ENCODE results near the gene MMP10.

The MMP10 gene

DNA sequence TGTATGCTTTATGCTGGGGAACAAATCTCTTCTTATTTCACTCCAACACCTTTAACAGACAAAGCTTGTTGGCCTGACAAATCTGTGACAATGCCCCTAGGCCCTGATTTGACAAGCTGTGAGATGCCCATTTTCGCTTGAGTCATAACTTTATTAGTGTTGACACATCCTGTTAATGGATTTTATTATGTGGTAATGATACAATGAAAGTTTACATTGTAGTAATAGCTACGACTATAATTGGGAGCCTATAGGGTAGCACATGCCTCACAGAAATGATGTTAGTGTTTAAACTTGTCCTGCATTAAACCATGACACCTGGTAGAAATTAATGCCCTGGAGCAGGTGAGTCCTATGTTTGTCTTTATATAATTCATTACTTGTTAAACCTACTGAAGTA is 3.3 kb upstream of the MMP10 start:
- H3K4me3 ChIP-seq (ENCODE audit: low read length) = no peak overlapping the region
- DNase-seq (ENCODE audit: low read depth) = no peak
- TF ChIP-seq, protein P1, sequence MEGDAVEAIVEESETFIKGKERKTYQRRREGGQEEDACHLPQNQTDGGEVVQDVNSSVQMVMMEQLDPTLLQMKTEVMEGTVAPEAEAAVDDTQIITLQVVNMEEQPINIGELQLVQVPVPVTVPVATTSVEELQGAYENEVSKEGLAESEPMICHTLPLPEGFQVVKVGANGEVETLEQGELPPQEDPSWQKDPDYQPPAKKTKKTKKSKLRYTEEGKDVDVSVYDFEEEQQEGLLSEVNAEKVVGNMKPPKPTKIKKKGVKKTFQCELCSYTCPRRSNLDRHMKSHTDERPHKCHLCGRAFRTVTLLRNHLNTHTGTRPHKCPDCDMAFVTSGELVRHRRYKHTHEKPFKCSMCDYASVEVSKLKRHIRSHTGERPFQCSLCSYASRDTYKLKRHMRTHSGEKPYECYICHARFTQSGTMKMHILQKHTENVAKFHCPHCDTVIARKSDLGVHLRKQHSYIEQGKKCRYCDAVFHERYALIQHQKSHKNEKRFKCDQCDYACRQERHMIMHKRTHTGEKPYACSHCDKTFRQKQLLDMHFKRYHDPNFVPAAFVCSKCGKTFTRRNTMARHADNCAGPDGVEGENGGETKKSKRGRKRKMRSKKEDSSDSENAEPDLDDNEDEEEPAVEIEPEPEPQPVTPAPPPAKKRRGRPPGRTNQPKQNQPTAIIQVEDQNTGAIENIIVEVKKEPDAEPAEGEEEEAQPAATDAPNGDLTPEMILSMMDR (conservative IDR thresholded peaks at IDR 0.05; ENCODE audit: low read depth, low read length) = no peak

DNA sequence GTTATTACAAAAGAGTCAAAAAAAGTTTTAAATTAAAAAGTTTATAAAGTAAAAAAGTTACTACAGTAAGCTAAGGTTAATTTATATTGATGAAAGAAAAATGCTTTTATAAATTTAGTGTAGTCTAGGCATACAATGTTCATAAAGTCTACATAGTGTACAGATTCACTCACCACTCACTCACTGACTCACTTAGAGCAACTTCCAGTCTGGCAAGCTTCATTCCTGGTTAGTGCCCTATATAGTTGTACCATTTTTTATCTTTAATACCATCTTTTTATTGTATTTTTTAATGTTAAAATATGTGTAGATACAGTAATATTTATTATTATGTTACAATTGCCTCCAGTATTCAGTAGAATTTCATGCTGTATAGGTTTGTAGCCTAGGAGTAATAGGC is 2.6 kb upstream of the MMP10 start:
- DNase-seq (ENCODE audit: low read depth) = no peak
- TF ChIP-seq, protein P1 (conservative IDR thresholded peaks at IDR 0.05; ENCODE audit: low read depth, low read length) = no peak
- no peak overlapping the region for H3K4me3 ChIP-seq (ENCODE audit: low read length)

DNA sequence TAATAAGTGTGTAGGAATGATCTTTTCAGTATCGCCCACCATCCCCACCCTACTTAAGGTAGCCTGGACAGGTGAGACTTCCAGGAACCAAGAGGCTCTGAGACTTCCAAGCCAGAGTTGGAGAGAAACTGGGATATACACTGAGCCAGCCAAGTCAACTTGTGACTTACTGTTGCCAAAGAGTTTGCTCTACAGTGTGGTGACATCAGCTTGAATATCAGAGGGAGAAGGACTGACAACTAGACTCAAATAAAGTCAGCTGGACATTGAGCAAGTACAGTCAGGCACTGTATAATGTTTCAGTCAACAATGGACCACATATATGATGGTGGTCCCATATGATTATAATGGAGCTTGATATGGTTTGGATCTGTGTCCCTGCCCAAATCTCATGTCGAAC is 1.2 kb upstream of the MMP10 start:
- TF ChIP-seq, protein P1 (conservative IDR thresholded peaks at IDR 0.05; ENCODE audit: low read depth, low read length) = no peak
- H3K4me3 ChIP-seq (ENCODE audit: low read length) = no peak overlapping the region
- no peak for DNase-seq (ENCODE audit: low read depth)

DNA sequence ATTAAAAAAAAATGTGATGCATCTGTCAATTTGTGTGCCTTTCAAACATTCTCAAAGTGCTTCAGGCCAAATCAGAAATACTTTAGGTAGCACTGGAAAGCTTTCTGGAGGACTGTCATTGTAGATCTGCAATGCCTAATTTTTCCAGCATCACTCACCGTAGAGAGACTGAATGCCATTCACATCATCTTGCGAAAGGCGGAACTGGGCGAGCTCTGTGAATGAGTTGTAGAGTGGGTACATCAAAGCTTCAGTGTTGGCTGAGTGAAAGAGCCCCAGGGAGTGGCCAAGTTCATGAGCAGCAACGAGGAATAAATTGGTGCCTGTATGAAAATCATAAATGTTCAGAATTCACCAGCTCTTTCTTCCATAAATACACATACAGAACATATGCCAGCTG is 4.0 kb downstream of the MMP10 start:
- TF ChIP-seq, protein P1 (conservative IDR thresholded peaks at IDR 0.05; ENCODE audit: low read depth, low read length) = no peak
- no peak overlapping the region for H3K4me3 ChIP-seq (ENCODE audit: low read length)
- DNase-seq (ENCODE audit: low read depth) = no peak

DNA sequence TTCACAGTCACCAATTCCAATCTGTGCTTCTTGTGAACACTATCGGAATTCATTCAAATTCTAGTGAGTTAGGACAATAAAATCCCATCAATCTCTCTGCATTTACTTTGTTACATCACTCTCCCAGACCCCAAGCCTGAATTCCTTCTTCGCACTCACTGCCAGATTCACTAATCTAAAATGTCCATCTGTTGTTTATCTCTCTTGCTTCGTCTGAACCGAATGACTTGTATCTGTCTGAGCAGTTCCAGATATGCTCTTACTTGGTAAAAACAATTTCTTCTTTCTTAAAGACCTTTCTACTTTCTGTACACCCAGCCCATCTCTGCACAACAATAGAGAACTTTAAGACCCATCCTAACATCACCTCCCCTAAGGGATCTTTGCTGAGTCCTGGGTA is 7.0 kb downstream of the MMP10 start:
- DNase-seq (ENCODE audit: low read depth) = no peak
- H3K4me3 ChIP-seq (ENCODE audit: low read length) = no peak overlapping the region
- TF ChIP-seq, protein P1 (conservative IDR thresholded peaks at IDR 0.05; ENCODE audit: low read depth, low read length) = no peak

DNA sequence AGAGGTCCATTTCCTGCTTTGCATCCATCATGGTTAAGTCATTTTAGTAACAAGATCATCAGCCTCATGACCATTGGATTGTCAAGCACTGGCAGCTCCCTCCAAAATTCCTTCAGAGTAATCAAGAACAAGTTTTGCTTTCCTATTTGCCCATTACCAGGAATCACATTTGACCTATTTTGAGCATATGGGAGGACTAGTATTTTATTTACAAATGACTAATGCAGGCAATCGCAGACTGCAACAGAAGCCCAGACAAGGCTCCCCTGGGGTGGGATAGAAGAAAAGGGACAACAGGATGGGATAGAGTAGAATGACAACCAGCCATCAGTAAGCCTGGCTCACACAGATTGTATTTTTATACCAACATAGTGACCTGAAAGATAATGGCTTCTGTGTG is 9.1 kb downstream of the MMP10 start:
- DNase-seq (ENCODE audit: low read depth) = no peak
- H3K4me3 ChIP-seq (ENCODE audit: low read length) = no peak overlapping the region
- TF ChIP-seq, protein P1 (conservative IDR thresholded peaks at IDR 0.05; ENCODE audit: low read depth, low read length) = no peak

DNA sequence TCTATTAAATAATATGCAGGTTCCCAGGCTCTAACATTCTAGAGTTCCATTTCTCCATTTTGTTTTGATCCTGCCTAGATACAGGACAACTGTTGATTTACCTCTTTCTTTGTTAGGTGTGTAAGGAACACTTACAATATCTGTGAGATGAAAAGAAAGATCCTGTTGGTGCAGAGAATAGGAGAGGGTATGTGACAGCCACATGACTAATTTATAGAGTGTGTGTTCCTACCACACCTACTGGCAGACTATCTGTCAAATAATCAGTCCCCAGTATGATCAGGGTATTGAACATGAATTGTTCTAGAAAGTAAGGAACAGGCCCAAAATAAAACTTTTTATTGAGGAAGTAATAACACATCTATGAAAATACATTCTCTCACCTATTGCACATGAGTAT is 10.2 kb downstream of the MMP10 start:
- no peak for DNase-seq (ENCODE audit: low read depth)
- no peak overlapping the region for H3K4me3 ChIP-seq (ENCODE audit: low read length)
- TF ChIP-seq, protein P1 (conservative IDR thresholded peaks at IDR 0.05; ENCODE audit: low read depth, low read length) = no peak

Data from retinal pigment epithelial cell (primary cell).